SK-N-SH (cell line): ENCODE results near the gene MTCH1. TPM values are rescaled to one million over a fixed set of nuclear protein-coding genes. Genes with fewer than 3 reads are reported as not detected.

ENCODE experiments used
- CTCF ChIA-PET: fragments of 300-600, 350-600 bp; formaldehyde crosslinking; extraction: SDS; loops from one replicate; lab custom pipeline; 2021; lab: Yijun Ruan, JAX
- POLR2A ChIA-PET: fragments of 350-600 bp; sonication (Branson Sonifier 250); formaldehyde crosslinking; extraction: SDS; loops from one replicate; lab custom pipeline; 2020; ENCODE audit warnings: antibody characterized with exemption, inconsistent platforms; lab: Yijun Ruan, JAX
- DNase-seq: peaks from one replicate; pipeline ENCODE4 v3.0.0; 2012
- H2AFZ ChIP-seq: fragments of 200-600 bp; sonication (generic); 2 replicates; pipeline ENCODE4 v1.8.1; 2016; ENCODE audit warnings: antibody characterized with exemption, mild to moderate bottlenecking, low read depth
- H3F3A ChIP-seq: fragments of 200-600 bp; sonication (generic); replicated peaks from 2 replicates; pipeline ENCODE3; 2016; ENCODE audit warnings: antibody characterized with exemption, mild to moderate bottlenecking; ENCODE audit not compliant: insufficient read depth
- H3K27ac ChIP-seq, 2 experiments: fragments of 200-500 bp in 1 of 2; fragments of 200-600 bp in 1 of 2; sonication (Bioruptor generic) in 1 of 2; sonication (generic), shearing (Covaris generic) in 1 of 2; 2 replicates each; pipeline versions ENCODE4 v1.5.1 to v1.6.1; 2014 to 2016; ENCODE audit warnings: low read depth in 2 of 2, inconsistent platforms in 1 of 2, low read length in 1 of 2, mild to moderate bottlenecking in 1 of 2, mixed read lengths in 1 of 2
- H3K27me3 ChIP-seq: fragments of 200-600 bp; sonication (generic), shearing (Covaris generic); 2 replicates; pipeline ENCODE4 v1.6.1; 2016; ENCODE audit warnings: mixed run types; ENCODE audit not compliant: insufficient read depth
- H3K36me3 ChIP-seq, 2 experiments: fragments of 200-500 bp in 1 of 2; fragments of 200-600 bp in 1 of 2; sonication (Bioruptor generic) in 1 of 2; sonication (generic) in 1 of 2; replicated peaks in 1 of 2; 2 replicates each; pipeline versions ENCODE3 to v1.5.1; 2014 to 2016; ENCODE audit warnings: low read length in 1 of 2, mild to moderate bottlenecking in 1 of 2; ENCODE audit not compliant: insufficient read depth in 2 of 2, control insufficient read depth in 1 of 2
- H3K4me1 ChIP-seq, 2 experiments: fragments of 200-500 bp in 1 of 2; fragments of 200-600 bp in 1 of 2; sonication (Bioruptor generic) in 1 of 2; sonication (generic), shearing (Covaris generic) in 1 of 2; 2 replicates each; pipeline versions ENCODE4 v1.5.1 to v1.6.1; 2014 to 2016; ENCODE audit warnings: low read depth in 1 of 2, low read length in 1 of 2, mixed run types in 1 of 2; ENCODE audit not compliant: insufficient read depth in 2 of 2, control insufficient read depth in 1 of 2
- H3K4me2 ChIP-seq: fragments of 200-600 bp; sonication (generic), shearing (Covaris generic); 2 replicates; pipeline ENCODE4 v1.6.1; 2017; ENCODE audit warnings: mixed run types
- H3K4me3 ChIP-seq, 2 experiments: fragments of 200-500 bp in 1 of 2; fragments of 200-600 bp in 1 of 2; sonication (Bioruptor generic) in 1 of 2; sonication (generic), shearing (Covaris generic) in 1 of 2; 2 replicates each; pipeline versions ENCODE4 v1.5.1 to v1.8.1; 2014 to 2016; ENCODE audit warnings: low read depth in 2 of 2, inconsistent platforms in 1 of 2, low read length in 1 of 2, mild to moderate bottlenecking in 1 of 2, mixed read lengths in 1 of 2, moderate library complexity in 1 of 2
- H3K79me2 ChIP-seq: fragments of 200-600 bp; sonication (generic); 2 replicates; pipeline ENCODE4 v1.8.1; 2017; ENCODE audit warnings: mild to moderate bottlenecking; ENCODE audit not compliant: insufficient read depth
- H3K9ac ChIP-seq: fragments of 200-600 bp; sonication (generic); 2 replicates; pipeline ENCODE4 v1.6.1; 2017; ENCODE audit warnings: mixed run types
- H3K9me2 ChIP-seq: fragments of 200-600 bp; sonication (generic); 2 replicates; pipeline ENCODE4 v1.6.1; 2017; ENCODE audit warnings: mixed run types
- H3K9me3 ChIP-seq: fragments of 200-600 bp; sonication (generic); 2 replicates; pipeline ENCODE4 v1.6.1; 2017; ENCODE audit warnings: mixed run types, mild to moderate bottlenecking, moderate library complexity
- H4K20me1 ChIP-seq: fragments of 200-600 bp; sonication (generic); 2 replicates; pipeline ENCODE4 v1.6.1; 2017; ENCODE audit warnings: mild to moderate bottlenecking, mixed run types; ENCODE audit not compliant: insufficient read depth
- CHD2 ChIP-seq: fragments of 150-350 bp; IDR thresholded peaks from 2 replicates; pipeline ENCODE4 v1.6.1; 2018; ENCODE audit warnings: low read length; ENCODE audit not compliant: partially characterized antibody
- ELF1 ChIP-seq: IDR thresholded peaks from 2 replicates; pipeline ENCODE4 v1.4.0; 2012
- EP300 ChIP-seq, 2 experiments: IDR thresholded peaks; 2 replicates each; pipeline versions ENCODE4 v1.4.0 to v1.6.1; 2012; ENCODE audit warnings: borderline replicate concordance in 1 of 2, low read depth in 1 of 2, low read length in 1 of 2
- EZH2phosphoT487 ChIP-seq: fragments of 200-600 bp; sonication (generic); IDR thresholded peaks from 2 replicates; pipeline ENCODE4 v1.6.1; 2017; ENCODE audit warnings: low read depth, mixed run types, mild to moderate bottlenecking, antibody characterized with exemption, moderate library complexity, borderline replicate concordance
- FOSL2 ChIP-seq: IDR thresholded peaks from 2 replicates; pipeline ENCODE4 v1.4.0; 2012; ENCODE audit warnings: low read depth, mild to moderate bottlenecking, moderate library complexity, borderline replicate concordance
- GABPA ChIP-seq: IDR thresholded peaks from 2 replicates; pipeline ENCODE4 v1.4.0; 2012; ENCODE audit warnings: low read depth, mild to moderate bottlenecking
- JUND ChIP-seq: IDR thresholded peaks from 2 replicates; pipeline ENCODE4 v1.4.0; 2012
- MEF2A ChIP-seq: IDR thresholded peaks from 2 replicates; pipeline ENCODE4 v1.4.0; 2012; ENCODE audit warnings: low read depth, borderline replicate concordance
- MXI1 ChIP-seq: IDR thresholded peaks from 2 replicates; pipeline ENCODE4 v1.6.1; 2012; ENCODE audit warnings: mild to moderate bottlenecking, low read depth, low read length, improper control_type of control experiment
- NFIC ChIP-seq: IDR thresholded peaks from 2 replicates; pipeline ENCODE4 v1.4.0; 2012; ENCODE audit warnings: borderline replicate concordance
- NRF1 ChIP-seq: IDR thresholded peaks from 2 replicates; pipeline ENCODE4 v1.6.1; 2012; ENCODE audit warnings: low read depth, mild to moderate bottlenecking, low read length
- POLR2AphosphoS5 ChIP-seq: IDR thresholded peaks from 2 replicates; pipeline ENCODE4 v1.6.1; 2012; ENCODE audit warnings: low read depth, low read length
- RAD21 ChIP-seq: IDR thresholded peaks from 2 replicates; pipeline ENCODE4 v1.6.1; 2012; ENCODE audit warnings: mild to moderate bottlenecking, low read length
- REST ChIP-seq: IDR thresholded peaks from 2 replicates; pipeline ENCODE4 v1.6.1; 2012; ENCODE audit warnings: mild to moderate bottlenecking, low read depth, low read length, moderate library complexity
- RXRA ChIP-seq: IDR thresholded peaks from 2 replicates; pipeline ENCODE4 v1.4.0; 2012; ENCODE audit warnings: low read depth, mild to moderate bottlenecking, borderline replicate concordance
- SIN3A ChIP-seq: IDR thresholded peaks from 2 replicates; pipeline ENCODE4 v1.6.1; 2012; ENCODE audit warnings: low read depth, mild to moderate bottlenecking, low read length, moderate library complexity, borderline replicate concordance
- SMC3 ChIP-seq: IDR thresholded peaks from 2 replicates; pipeline ENCODE4 v1.6.1; 2012; ENCODE audit warnings: low read depth, low read length, improper control_type of control experiment
- TAF1 ChIP-seq: IDR thresholded peaks from 2 replicates; pipeline ENCODE4 v1.6.1; 2012; ENCODE audit warnings: low read depth, mild to moderate bottlenecking, low read length, moderate library complexity, borderline replicate concordance
- TCF12 ChIP-seq: IDR thresholded peaks from 2 replicates; pipeline ENCODE4 v1.4.0; 2012
- TEAD4 ChIP-seq: IDR thresholded peaks from 2 replicates; pipeline ENCODE4 v1.4.0; 2012; ENCODE audit warnings: mild to moderate bottlenecking, borderline replicate concordance; ENCODE audit not compliant: insufficient read depth
- USF2 ChIP-seq: fragments of 150-350 bp; IDR thresholded peaks from 2 replicates; pipeline ENCODE4 v1.6.1; 2017; ENCODE audit warnings: antibody characterized with exemption, low read length, low read depth, borderline replicate concordance
- WGBS: methylation state at CpG from one replicate; pipeline ENCODE4 v1.1.6; 2017; ENCODE audit warnings: low lambda C conversion rate; 5-methylcytosine and 5-hydroxymethylcytosine counted together
- polyA plus RNA-seq, 3 experiments: library from polyadenylated mRNA; depleted of rRNA; stranded (reverse); fragments of >200 nt; gene quantifications; 2 replicates each; pipeline ENCODE4 v1.2.3, GENCODE V29; 2012
- TF ChIP-seq, protein P1 (sequence below): IDR thresholded peaks from 2 replicates; pipeline ENCODE4 v1.4.0; 2012; ENCODE audit warnings: low read depth, borderline replicate concordance

The MTCH1 gene
- polyA plus RNA-seq, 1 of the 3 experiments (the other 2 are of a cell fraction): 151 TPM

DNA sequence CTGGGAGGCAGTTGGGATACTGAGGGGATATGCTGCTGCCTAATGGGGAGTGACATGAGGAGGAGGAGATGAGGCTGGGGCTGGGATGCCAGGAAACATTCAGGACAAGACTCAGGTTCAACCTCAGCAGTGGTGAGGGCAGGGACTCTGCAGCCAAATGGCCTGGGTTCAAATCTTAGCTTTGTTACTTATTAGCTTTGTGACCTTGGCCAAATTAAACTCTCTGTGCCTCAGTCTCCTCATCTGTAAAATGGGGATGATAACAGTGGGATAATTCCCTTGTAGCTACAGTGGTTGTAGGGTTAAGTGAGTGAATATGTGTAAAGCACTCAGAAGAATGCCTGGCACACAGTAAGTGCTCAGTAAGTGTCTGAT is 29.6 kb downstream of the MTCH1 start:
- no peak overlapping the region for H3K27ac ChIP-seq
- no peak overlapping the region for H3K4me3 ChIP-seq
- ChIA-PET CTCF (interaction anchor here (2.6 kb wide), 1 partner anchor 62 kb away, joined by 10 read pairs; no protein-coding TSS in a partner anchor), POLR2A (interaction anchor here (0.7 kb wide), 1 partner anchor 81 kb away, joined by 3 read pairs; the partner anchor contains the start of gene PPIL1)
- H3K36me3 ChIP-seq: no peaks in the 10 kb centered on the region
- no peak overlapping the region for H3K9ac ChIP-seq
- H3K27me3 ChIP-seq: no peaks in the 10 kb centered on the region
- DNase-seq: no peak
- peaks cover 0 to 2% of the 10 kb centered on the region in 2 experiments; a peak in 1 of 4 replicates for H3K4me1 ChIP-seq
- H3K79me2 ChIP-seq: no peaks in the 10 kb centered on the region
- no peaks in the 10 kb centered on the region for H3K9me2 ChIP-seq
- H3K9me3 ChIP-seq: no peaks in the 10 kb centered on the region
- no peaks in the 10 kb centered on the region for H4K20me1 ChIP-seq
- TF ChIP-seq JUND (no peak), NRF1 (no peak), USF2 (no peak), SMC3 (no peak), EZH2phosphoT487 (no peak), MEF2A (no peak), TCF12 (no peak), RAD21 (no peak), TEAD4 (no peak), ELF1 (no peak), CHD2 (no peak), FOSL2 (no peak), NFIC (no peak), SIN3A (no peak), POLR2AphosphoS5 (no peak), GABPA (no peak), TAF1 (no peak)
- no peak overlapping the region for H3K4me2 ChIP-seq
- H3F3A ChIP-seq: peaks cover 5% of the 10 kb centered on the region
- H2AFZ ChIP-seq: no peak overlapping the region

GRCh38 chr6:36955671-36956445 is 30.1 kb downstream of the MTCH1 start:
- WGBS: 79% methylated on average over 8 of the region's 9 CpGs
- no peak overlapping the region for H3K4me3 ChIP-seq
- H3K36me3 ChIP-seq: no peaks in the 10 kb centered on the region
- TF ChIP-seq MXI1 (no peak), CHD2 (no peak), ELF1 (no peak), MEF2A (no peak), REST (no peak), RXRA (no peak), USF2 (no peak), EP300 (IDR thresholded peaks at IDR 0.05; ENCODE audit: borderline replicate concordance in 1 of 2, low read depth in 1 of 2, low read length in 1 of 2) (no peak), TEAD4 (no peak)
- TF ChIP-seq, protein P1, sequence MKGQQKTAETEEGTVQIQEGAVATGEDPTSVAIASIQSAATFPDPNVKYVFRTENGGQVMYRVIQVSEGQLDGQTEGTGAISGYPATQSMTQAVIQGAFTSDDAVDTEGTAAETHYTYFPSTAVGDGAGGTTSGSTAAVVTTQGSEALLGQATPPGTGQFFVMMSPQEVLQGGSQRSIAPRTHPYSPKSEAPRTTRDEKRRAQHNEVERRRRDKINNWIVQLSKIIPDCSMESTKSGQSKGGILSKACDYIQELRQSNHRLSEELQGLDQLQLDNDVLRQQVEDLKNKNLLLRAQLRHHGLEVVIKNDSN: no peak
- no peaks in the 10 kb centered on the region for H4K20me1 ChIP-seq
- no peak overlapping the region for H3K27ac ChIP-seq
- H3K9me2 ChIP-seq: no peaks in the 10 kb centered on the region
- ChIA-PET CTCF (interaction anchor here (1.3 to 2.6 kb wide), 2 partner anchors 32 to 63 kb away, joined by 3 to 10 read pairs; no protein-coding TSS in a partner anchor), POLR2A (interaction anchor here (0.7 kb wide), 1 partner anchor 1112 kb away, joined by 3 read pairs; no protein-coding TSS in a partner anchor)
- no peaks in the 10 kb centered on the region for H3K79me2 ChIP-seq
- no peak for DNase-seq
- H3K9me3 ChIP-seq: no peaks in the 10 kb centered on the region
- peaks cover 5% of the 10 kb centered on the region for H3F3A ChIP-seq
- H3K4me2 ChIP-seq: no peak overlapping the region
- peaks cover 0 to 2% of the 10 kb centered on the region in 2 experiments; a peak in 1 of 4 replicates for H3K4me1 ChIP-seq
- no peak overlapping the region for H2AFZ ChIP-seq
- H3K27me3 ChIP-seq: no peaks in the 10 kb centered on the region
- H3K9ac ChIP-seq: no peak overlapping the region
